Body of pancreas (tissue), 4 donors: ENCODE data around the gene TOMM22. TPM values are rescaled to one million over a fixed set of nuclear protein-coding genes. Genes with fewer than 3 reads are reported as not detected.
"Not testable (repeated sequence)": the region's sequence is repeated elsewhere in the genome, so short reads cannot be mapped to it uniquely, and the experiment has no call there.

Experiments used
- ATAC-seq: fragments of 150-250 bp; one replicate; pipeline ENCODE4 v1.9.1; 2016
- DNase-seq, 4 donors: peaks; one replicate each; pipeline ENCODE4 v3.0.0-alpha.2; 2019
- H3K27ac ChIP-seq, 4 donors: fragments of 200-600 bp; sonication (generic); 1 replicate in 3 of 4; 2 replicates in 1 of 4; pipeline versions ENCODE4 v1.5.1 to v1.6.1; 2016 to 2019; ENCODE audit warnings: mild to moderate bottlenecking in 1 of 4, mixed read lengths in 1 of 4, moderate library complexity in 1 of 4
- H3K27me3 ChIP-seq, 2 donors: fragments of 200-600 bp; sonication (generic); one replicate each; pipeline ENCODE4 v1.6.0; 2016; ENCODE audit warnings: mild to moderate bottlenecking in 1 of 2
- H3K36me3 ChIP-seq, 2 donors: fragments of 200-600 bp; sonication (generic); replicated peaks in 1 of 2; 2 replicates each; pipeline ENCODE4 v1.5.1; 2016; ENCODE audit warnings: low read depth in 2 of 2; ENCODE audit not compliant: insufficient read depth in 1 of 2
- H3K4me1 ChIP-seq: fragments of 200-600 bp; sonication (generic); one replicate; pipeline ENCODE4 v1.6.0; 2016
- H3K4me3 ChIP-seq, 2 donors: fragments of 200-600 bp; sonication (generic); 1 replicate in 1 of 2; 2 replicates in 1 of 2; pipeline ENCODE4 v1.5.1; 2016 to 2019
- H3K9me3 ChIP-seq, 3 donors: fragments of 200-600 bp; sonication (generic); 1 replicate in 2 of 3; 2 replicates in 1 of 3; pipeline ENCODE4 v1.5.1; 2016
- CTCF ChIP-seq, 7 experiments: fragments of 450-650 bp in 4 of 7; fragments of 200-600 bp in 3 of 7; sonication (generic) in 3 of 7; IDR thresholded peaks; one replicate each; pipeline ENCODE4 v1.5.1; 2016 to 2019; ENCODE audit warnings: antibody characterized with exemption in 7 of 7
- POLR2A ChIP-seq, 3 donors: fragments of 450-650 bp; IDR thresholded peaks; one replicate each; pipeline ENCODE4 v1.6.1; 2016; ENCODE audit warnings: antibody characterized with exemption in 3 of 3, mild to moderate bottlenecking in 2 of 3
- WGBS, 2 donors: methylation state at CpG; one replicate each; pipeline ENCODE4 v1.1.5; 2017; 5-methylcytosine and 5-hydroxymethylcytosine counted together
- intact Hi-C: fragments of 100-400 bp; cut with DNase I; formaldehyde crosslinking; loops from one replicate; pipeline ENCODE4 v1.15.1; 2023
- total RNA-seq, 2 donors: library from RNA; depleted of rRNA; stranded (reverse); fragments of >200 nt; gene quantifications; one replicate each; pipeline ENCODE4 v1.1.0, GENCODE V29; 2016

The TOMM22 gene
- total RNA-seq, 2 donors from 2014 or later, result 16.6 to 21.4 TPM

DNA sequence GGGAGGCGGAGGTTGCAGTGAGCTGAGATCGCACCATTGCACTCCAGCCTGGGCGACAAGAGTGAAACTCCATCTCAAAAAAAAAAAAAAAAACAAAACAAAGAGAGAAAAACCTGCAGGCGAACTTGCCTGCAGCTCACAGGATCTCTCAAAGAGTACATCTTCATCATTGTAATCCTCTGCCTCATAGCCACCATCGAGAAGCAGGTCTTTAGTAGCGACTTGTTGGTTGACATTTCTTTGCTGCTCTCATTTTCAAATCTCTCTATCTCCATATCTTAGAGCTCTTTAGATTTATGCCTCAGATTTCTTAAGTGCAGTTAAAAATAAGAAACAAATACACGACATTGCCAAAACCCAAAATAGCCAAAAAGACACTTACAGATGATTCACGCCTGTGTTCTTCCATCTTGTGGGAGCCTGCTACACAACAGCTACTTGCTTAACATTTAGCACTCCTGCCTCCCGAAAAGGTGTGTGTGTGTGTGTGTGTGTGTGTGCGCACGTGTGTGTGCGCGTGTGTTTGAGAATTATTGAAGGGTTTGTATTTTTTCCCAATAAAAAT lies 40.2 kb upstream of the TOMM22 start:
- no peaks in the 10 kb centered on the region for H3K9me3 ChIP-seq
- WGBS, 2 donors, result 88 to 94% methylated on average over 13 of the region's 13 CpGs
- intact Hi-C loops, result no loop called here
- H3K27ac ChIP-seq, result no peak overlapping the region
- ATAC-seq (no peak), DNase-seq (no peak)
- no peaks in the 10 kb centered on the region for H3K36me3 ChIP-seq
- TF ChIP-seq POLR2A (IDR thresholded peaks at IDR 0.05) (no peak), CTCF (IDR thresholded peaks at IDR 0.05) (no peak)
- no peaks in the 10 kb centered on the region for H3K4me1 ChIP-seq
- H3K4me3 ChIP-seq, result no peak overlapping the region
- H3K27me3 ChIP-seq, result no peaks in the 10 kb centered on the region

DNA sequence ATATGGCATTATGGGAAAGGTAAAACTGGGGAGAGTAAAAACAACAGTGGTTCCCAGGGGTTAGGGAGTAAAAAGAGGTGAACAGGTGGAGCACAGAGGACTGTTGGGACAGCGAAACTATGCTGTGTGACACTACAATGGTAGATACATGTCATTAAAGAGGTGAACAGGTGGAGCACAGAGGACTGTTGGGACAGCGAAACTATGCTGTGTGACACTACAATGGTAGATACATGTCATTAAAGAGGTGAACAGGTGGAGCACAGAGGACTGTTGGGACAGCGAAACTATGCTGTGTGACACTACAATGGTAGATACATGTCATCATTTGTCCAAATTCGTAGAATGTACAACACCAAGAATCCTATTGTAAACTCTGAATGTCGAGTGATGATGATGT lies 37.5 kb upstream of the TOMM22 start:
- WGBS, 2 donors, result 85 to 90% methylated on average over 5 of the region's 5 CpGs
- H3K36me3 ChIP-seq, H3K9me3 ChIP-seq, H3K27me3 ChIP-seq, DNase-seq, H3K4me3 ChIP-seq, H3K4me1 ChIP-seq, ATAC-seq, H3K27ac ChIP-seq, intact Hi-C loops: not testable (repeated sequence)

- H3K36me3 ChIP-seq, result no peaks in the 10 kb centered on the region
- DNase-seq, result no peak
- no peaks in the 10 kb centered on the region for H3K9me3 ChIP-seq
- H3K27me3 ChIP-seq, result no peaks in the 10 kb centered on the region
- H3K4me3 ChIP-seq, result no peak overlapping the region
- intact Hi-C loops, result no loop called here
- TF ChIP-seq POLR2A (IDR thresholded peaks at IDR 0.05) (no peak), CTCF (IDR thresholded peaks at IDR 0.05) (no peak)
- 90 to 92% methylated on average over 6 of the region's 6 CpGs for WGBS, 2 donors
- H3K27ac ChIP-seq, result no peak overlapping the region
- ATAC-seq, result no peak
- H3K4me1 ChIP-seq, result no peaks in the 10 kb centered on the region
Measured at GRCh38 chr22:38645430-38645829, 36.3 kb upstream of the TOMM22 start.

- Histone ChIP-seq H3K4me3 (no peak overlapping the region), H3K36me3 (no peaks in the 10 kb centered on the region), H3K27me3 (no peaks in the 10 kb centered on the region), H3K27ac (no peak overlapping the region), H3K9me3 (no peaks in the 10 kb centered on the region), H3K4me1 (no peaks in the 10 kb centered on the region)
- TF ChIP-seq CTCF (IDR thresholded peaks at IDR 0.05), result no peak
- TF ChIP-seq POLR2A (IDR thresholded peaks at IDR 0.05), result no peak
- no peak for ATAC-seq
- no peak for DNase-seq
- 65 to 73% methylated on average over 5 of the region's 5 CpGs for WGBS, 2 donors
- intact Hi-C loops, result no loop called here
Measured at GRCh38 chr22:38649841-38650522, 31.8 kb upstream of the TOMM22 start.

GRCh38 chr22:38652859-38653258 lies 28.9 kb upstream of the TOMM22 start:
- ATAC-seq, result no peak
- H3K36me3 ChIP-seq, result no peaks in the 10 kb centered on the region
- intact Hi-C loops, result no loop called here
- H3K4me1 ChIP-seq, result peaks cover 10% of the 10 kb centered on the region
- no peaks in the 10 kb centered on the region for H3K27me3 ChIP-seq
- no peak overlapping the region for H3K27ac ChIP-seq
- no peak for DNase-seq
- no peaks in the 10 kb centered on the region for H3K9me3 ChIP-seq
- TF ChIP-seq CTCF (IDR thresholded peaks at IDR 0.05) (no peak), POLR2A (IDR thresholded peaks at IDR 0.05) (no peak)
- no peak overlapping the region for H3K4me3 ChIP-seq
